GM11168 (cell line): ENCODE measurements around the gene SUSD4.
"Not testable (repeated sequence)": the region's sequence is repeated elsewhere in the genome, so short reads cannot be mapped to it uniquely, and the experiment has no call there.

Experiments used
- in situ Hi-C: fragments of 300-500 bp; cut with MboI; formaldehyde crosslinking; loops from one replicate; pipeline ENCODE4 v1.12.0; 2022; ENCODE audit warnings: low sequenced_read_pairs; ENCODE audit not compliant: unreplicated experiment

Gene SUSD4

DNA sequence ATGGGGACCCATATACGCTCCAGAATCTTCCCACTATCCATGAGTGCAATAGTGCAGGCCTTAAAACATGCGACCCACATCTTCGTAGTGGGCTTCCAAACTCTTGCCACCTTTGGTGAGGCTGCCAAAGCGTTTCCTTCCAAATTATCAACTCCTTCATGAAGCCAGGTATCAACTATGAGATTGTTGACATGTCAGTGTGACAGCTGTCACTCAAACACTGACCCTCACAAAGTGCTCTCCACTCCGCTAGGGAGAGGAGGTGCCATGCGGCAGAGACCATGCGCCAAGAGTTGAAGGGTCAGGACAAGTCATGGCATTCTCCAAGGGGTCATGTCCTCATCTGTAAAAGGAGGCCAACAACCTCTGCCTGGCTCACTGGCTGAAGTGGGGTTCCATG is 103.3 kb downstream of the SUSD4 start:
- in situ Hi-C loops: no loop called here

DNA sequence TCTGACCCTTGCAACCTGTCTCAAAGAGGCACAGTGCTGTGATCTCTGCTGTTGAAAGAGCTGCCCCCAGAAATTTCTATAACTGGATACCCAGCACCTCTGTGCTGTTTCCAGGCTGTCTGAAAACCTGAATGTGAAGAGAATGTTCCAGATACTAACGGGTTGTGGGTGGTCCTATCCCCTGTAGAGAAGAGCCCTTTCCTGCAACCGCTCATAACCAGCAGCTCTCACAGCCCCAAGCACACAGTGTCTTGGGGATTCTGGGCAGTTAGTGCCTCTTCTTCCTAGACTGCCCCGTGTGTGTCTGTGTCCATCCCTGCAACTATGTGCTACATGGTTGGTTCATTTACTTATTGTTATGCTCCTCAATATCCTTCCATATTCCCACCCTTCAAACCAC is 104.5 kb downstream of the SUSD4 start:
- in situ Hi-C loops: no loop called here

DNA sequence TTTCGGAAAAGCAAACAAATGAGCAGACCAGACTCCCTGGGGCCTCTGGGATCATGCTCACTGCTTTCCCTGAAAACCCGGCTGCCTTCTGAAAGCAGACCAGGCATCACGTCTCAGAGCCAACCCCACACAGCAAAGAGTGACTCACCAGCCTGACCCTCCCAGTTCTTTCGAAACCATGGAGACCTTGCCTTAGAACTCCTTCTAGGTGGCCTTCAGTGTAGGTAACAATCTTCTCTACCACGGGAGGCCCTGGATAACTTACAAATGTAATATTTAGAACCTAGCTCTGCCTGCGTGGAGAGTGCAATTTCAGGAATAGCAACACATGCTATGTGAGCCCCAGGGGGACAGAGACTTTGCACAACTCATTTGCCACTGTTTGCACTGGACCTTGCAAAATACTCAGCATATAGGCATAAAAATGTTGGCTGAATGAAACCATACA is 105.2 kb downstream of the SUSD4 start:
- in situ Hi-C loops: no loop called here

DNA sequence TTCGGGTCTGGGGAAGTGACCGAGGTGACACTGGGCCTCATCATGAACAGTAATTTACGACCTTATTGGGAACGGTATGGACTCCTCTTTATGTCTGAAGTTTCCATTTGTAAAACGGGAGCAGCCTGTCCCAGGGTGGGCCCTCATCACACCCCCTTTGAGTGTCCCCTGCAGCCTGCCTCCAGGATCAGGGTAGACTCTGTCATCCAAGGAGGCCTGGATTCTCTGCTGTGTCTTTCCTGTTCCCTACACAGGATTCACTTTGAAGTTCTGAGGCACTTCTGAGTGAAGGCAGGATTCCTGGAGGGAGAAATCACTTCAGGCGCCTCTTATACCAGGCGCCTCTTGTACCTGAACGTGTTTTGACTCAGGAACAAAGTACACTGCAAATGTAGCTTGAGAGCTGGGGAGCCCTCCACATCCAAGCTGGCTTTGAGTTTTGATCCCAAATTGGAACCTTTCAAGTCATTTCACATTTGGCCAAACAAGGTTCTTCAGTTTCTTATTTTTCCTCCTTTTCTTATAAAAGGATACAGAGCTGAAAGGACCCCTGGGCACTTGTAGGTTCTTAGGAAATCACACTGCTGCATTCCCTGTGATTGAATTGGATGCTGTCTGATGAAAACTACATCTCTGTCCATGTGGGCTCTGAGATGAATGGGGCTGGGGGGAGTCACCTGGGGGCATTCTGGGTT is 106.0 kb downstream of the SUSD4 start:
- in situ Hi-C loops: no loop called here

DNA sequence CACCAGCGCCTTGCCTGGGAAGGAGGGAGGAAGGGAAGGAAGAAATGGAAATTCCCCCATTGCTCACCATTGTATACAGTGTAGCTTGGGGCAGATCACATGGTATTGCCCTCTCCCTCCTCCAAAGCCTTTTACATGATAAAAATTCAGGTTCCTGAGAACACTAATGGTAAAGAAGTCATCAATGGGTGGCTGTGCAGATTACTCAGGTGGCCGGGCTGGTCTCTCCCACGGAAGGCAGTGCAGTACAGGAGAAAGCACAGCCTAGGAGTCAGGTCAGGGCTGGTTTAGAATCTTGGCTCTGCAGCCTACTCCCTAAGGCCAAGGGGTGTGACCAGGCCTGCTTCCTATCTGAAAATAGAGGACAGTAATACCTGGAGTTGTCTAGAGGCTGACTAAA is 107.9 kb downstream of the SUSD4 start:
- in situ Hi-C loops: no loop called here

DNA sequence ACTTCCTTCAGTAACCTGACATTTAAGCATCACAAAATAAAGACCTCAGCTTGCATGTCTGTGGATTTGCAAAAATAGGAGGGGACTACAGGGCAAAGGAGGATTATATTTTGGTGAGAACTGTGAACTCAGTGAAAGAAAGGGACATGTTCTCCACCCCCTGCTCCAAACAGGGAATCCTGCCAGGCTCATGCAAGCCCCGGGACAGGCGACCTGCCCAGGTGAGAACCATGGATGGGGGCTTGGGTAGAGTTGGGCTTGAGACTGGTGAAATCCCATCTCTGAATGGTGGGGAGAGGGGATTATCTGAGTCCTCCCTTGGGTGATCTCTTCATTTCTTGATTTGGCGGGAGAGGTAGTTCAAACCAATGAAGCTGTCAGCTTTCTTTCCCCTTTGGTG is 110.1 kb downstream of the SUSD4 start:
- in situ Hi-C loops: no loop called here

DNA sequence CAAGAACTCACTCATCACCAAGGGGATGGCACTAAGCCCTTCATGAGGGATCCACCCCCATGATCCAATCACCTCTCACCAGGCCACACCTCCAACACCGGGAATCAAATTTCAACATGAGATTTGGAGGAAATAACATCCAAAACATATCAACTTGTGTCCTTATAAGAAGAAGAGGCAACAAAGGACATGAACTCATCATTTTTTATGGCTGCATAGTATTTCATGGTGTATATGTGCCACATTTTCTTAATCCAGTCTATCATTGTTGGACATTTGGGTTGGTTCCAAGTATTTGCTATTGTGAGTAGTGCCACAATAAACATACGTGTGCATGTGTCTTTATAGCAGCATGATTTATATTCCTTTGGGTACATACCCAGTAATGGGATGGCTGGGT is 112.6 kb downstream of the SUSD4 start:
- in situ Hi-C loops: not testable (repeated sequence)

DNA sequence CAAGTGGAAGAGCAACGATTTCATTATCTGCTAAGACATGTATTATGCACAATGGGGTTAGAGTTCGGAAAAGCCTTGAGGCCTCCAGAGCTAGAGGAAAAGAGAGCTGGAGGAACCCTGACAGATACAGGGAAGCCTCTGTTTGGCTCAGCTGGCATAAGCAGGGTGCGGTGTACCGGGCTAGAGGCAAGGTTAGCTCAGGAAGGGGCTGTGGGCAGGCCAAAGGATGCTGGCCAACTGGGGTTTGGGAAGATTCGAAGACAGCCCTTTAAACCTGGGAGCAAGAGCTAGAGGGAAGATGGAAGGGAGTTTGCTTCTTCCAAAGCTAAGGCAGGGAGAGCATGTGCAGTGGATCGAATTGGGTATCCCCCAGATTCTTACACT is 113.4 kb downstream of the SUSD4 start:
- in situ Hi-C loops: no loop called here

DNA sequence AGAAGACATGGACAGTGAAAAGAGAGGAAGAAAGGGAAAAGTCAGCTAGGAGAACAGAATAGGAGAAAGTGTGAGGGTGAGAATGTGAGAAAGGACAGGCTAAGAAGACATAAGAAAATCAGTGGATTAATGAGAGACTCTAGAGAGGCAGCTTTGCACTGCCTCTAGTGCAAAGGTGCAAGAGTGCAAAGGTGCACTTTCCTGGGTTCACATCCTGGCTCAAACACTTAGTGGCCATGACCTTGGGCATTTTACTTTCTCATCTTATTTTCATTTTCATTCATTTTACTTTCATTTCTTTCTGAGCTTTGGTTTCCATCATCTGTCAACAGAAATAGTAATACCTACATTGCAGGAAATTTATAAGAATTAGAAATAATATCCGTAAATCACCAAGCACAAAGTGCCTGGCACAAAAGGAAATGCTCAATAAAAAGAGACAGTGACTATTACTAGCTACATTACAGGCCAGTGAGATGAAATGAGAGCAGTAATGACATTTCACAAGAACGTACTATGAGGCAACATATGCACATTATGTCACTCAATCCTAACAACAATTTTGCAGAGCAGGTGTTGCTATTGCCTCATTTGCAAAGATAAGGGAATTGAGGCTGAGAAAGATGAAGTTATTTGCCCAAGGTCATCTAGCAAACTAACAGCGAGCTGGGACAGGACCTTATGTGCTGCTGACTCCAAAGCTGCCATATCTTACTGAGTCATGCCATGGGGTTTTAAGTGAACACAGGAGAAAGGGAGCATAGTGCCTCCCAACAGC is 113.9 kb downstream of the SUSD4 start:
- in situ Hi-C loops: no loop called here

DNA sequence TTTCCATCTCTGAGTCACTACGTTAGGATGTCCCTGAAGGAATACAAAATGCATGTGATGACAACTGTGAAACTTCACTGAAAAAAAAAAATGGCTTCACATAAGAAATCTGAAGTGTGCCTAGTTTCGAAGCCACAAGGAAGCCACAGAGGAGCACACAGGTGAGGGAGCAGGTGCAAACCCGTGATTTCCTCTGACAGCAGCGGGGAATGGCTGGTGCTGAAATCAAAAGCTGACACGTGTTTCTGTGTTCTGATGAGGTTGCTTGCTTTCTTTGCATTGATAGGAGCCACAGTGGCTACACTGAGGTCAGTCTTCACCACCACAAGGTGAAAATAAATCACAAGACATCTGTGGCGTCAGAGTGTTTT is 115.2 kb downstream of the SUSD4 start:
- in situ Hi-C loops: no loop called here

DNA sequence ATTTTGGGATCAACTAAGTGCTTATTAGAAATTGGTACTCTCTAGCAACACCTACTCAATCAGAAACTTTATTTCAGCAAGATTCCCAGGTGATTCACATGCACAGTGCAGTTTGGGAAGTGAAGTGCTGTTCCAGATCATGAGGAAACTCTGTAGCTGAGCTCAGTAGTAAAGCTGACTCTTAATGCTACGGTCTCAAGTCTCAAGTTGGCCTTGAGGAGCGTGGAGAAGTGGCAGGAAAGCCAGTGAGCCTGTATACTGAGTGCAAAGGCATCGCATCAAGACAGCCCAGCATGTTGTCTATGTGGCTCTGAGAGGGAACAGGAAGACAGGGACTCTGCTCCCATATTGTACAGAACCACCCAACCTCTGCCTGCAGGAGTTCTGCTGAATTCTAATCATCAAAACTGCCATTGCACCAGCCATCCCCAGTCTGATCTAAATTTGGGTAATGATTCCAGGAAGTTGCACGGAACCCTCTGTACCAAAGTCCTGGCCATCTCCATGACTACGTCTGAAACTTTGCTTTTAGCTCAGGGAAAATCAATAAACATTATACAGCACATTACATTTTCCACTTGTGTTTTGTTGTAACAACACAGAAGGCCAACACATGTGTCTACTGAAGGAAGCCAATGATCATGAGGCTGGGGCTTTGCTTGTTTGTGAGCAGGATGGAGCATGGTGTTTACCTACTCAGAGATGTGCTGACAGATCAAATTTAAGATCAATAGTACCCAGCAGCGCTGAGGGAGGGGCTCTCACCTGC is 115.8 kb downstream of the SUSD4 start:
- in situ Hi-C loops: no loop called here

DNA sequence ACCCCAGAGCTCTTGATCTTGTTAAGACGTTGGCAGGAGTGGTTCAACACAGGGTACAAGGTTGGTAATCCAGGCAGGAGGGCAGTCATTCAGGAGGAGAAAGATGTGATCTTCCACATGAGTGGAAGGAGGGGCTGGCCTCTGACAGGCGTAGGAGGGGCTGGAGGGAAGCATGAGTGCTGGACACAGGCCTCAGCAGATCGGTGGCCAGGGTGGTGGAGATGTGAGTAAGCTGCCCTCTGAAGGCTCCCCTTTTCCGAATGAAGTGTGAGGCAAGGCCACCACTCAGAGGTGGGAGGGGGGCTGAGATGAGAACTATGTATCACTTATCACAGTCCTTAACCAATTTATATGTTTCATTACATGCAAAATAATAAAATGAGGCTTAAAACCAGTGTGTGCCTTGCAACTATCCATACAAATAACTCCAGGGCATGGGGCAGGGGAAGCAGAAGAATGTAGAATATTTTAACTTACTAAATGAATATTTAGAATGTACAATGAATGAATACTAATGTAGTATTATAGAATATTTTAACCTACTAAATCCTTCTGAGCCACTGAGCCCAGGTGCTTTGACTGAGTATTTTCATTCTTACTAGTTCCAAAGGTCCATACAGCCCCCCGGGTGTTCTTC is 117.4 kb downstream of the SUSD4 start:
- in situ Hi-C loops: no loop called here

DNA sequence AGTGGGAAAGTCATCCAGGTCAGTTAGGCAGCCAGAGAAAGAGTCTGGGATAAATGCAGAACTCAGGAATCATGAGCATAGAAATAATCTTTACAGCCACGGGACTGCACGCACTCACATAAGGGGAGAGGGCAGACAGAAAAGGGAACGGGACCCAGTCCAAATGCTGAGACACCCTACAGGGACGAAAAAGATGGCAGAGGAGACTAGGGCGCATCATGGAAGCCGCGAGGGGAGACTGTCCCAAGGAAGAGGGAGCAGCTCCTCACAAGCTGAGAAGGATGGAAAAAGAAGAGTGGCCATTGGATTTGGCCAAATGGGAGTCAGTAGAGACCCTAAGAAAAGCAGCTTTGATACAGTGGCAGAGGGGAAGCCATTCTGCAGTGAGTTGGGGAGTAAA is 118.0 kb downstream of the SUSD4 start:
- in situ Hi-C loops: no loop called here

DNA sequence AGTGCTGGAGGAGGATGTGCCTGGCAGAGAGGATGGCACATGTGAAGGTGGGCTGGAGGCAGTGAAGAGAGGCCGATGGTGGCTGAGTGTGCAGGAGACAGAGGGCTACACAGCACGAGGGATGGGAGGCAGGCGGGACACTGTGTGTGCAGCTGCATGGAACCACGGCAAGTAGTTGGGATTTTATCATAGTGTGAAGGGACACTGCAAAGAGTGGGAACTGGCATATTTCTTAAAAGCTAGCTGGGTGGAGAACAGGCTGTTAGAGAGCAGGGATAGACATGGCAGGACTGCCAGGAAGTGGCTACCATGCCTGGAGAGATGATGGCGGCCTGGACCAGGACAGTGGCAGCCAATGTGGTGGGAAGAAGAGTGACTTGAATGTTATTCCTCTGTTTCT is 118.6 kb downstream of the SUSD4 start:
- in situ Hi-C loops: no loop called here

DNA sequence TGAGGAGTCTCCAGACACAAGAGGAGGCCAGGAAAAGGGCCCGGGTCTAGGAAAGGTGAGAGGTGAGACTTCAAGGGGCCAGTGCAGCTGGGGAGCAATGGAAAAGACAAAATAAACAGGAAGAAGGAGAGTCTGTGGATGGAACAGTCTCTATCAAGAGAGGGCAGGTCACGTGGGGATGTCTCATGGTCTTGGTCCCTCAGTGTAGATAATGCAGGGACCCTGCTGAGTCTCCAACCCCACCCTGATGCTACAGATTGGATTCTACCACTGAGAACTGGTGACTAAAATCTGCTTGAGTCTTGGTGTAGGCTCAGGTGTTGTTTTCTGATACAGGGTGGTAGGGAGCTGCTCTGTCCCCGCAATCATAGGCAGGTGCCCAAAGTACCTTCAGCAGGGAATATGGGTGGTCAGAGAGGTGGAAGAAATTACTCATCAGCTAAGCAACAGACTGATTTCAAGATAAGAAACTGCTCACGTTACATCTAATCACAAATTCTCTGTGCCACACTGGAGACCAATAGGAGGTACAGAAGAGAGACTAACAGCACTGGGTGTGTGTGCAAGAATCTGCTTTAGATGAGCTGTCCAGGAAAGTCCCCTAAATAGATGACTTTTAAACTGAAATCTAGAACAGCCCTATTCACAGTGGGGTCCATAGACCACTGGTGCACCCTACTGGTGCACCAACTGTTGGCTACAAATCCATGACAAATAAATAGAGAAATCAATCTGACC is 119.4 kb downstream of the SUSD4 start:
- in situ Hi-C loops: no loop called here

DNA sequence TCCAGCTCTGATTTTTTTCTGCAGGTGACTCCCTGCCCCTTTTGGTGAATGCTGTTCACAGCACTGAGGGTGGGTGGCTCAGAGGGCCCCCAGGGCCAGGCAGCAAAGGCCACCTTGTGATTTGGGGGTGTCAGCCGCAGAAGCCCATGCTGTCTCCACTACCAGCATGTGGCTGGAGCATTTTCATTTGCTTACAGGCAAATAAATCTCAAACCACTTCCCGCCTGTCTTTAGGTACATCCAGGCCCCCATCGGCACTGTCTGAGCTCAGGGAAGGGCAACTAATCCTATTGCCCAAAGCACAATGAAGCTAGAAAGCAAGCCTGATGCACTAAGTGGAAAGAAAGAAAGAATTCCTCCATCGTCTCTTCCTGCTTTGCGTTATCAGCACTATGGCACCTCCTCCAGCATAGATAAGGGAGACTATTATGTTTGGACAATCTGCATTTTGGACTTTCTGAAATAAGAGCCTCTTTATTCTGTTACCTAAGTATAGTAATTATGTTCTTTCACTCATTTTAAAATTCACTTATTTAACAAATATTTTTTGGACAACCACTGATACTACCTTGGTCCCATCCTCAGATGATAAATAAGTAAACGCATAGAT is 120.4 kb downstream of the SUSD4 start:
- in situ Hi-C loops: no loop called here

DNA sequence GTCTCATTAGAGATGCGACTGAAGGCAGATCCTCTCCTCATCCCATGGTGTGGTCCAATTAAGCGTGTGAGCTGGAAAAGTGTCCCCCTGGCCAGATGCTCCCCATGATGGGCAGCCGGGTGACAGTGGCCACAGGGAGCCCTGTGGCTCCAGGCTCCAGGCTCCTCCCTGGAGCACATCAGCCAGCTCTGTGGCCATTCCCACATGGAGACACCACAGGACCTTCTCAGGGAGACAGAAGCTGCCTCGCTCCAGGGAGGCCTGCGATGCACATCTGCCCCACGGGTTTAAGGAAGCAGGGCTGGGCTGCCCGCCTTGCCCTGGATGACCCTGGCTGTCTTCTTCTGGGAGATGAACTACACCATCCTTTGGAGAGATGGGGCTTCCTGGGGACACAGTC is 121.0 kb downstream of the SUSD4 start:
- in situ Hi-C loops: no loop called here

DNA sequence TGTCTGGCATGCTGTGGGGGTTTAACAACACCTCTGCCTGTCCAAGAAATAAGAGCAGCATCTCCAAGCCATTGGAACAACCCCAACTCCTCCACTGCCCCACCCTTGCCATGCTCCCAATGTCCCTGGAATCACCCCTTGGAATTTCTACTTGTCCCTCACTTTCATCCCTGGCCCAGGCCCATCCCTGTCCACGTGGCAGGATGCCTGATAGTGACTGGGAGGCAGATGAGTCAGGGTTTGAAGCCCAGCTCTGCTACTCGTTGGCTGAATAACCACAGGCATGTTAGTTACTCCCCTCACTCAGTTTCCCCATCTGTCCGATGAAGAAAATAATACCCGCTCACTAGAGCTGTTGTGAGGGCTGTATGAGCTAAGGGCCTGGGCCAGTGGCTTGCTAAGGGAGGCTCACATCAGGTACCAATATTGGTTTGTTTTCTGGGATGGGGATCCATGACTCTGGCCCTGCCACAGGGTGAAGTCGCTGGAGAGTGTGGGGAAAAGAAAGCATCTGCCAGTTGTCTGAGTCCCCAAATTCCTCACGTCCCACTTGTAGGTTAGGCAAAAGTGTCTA is 121.5 kb downstream of the SUSD4 start:
- in situ Hi-C loops: no loop called here

DNA sequence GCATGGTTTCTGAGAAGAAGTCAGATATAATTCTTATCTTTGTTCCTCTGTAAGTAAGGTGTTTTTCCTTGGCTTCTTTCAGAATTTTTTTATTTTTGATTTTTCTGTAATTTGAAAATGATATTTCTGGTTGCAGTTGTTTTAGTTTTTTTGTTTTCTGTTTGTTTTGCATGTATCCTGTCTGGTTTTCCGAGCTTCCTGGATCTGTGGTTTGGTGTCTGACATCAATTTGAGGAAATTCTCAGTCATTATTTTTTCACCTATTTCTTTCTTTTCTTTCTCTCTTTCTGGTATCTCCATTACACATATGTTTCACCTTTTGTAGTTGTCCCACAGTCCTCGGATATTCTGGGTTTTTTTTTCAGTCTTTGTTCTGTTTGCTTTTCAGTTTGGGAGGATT is 123.9 kb downstream of the SUSD4 start:
- in situ Hi-C loops: no loop called here
